Loucy (cell line): ENCODE measurements around the gene INPP4A.

Experiments used
- H2AFZ ChIP-seq: fragments of 200-600 bp; sonication (generic); 2 replicates; pipeline ENCODE4 v1.6.0; 2016; ENCODE audit warnings: antibody characterized with exemption, mild to moderate bottlenecking, low read length, moderate library complexity
- H3F3A ChIP-seq: fragments of 200-600 bp; 2 replicates; pipeline ENCODE4 v1.6.0; 2016; ENCODE audit warnings: antibody characterized with exemption, low read depth, mild to moderate bottlenecking
- H3K27me3 ChIP-seq: fragments of 200-600 bp; sonication (generic); 2 replicates; pipeline ENCODE4 v1.6.1; 2014; ENCODE audit warnings: low read length, mild to moderate bottlenecking; ENCODE audit not compliant: insufficient read depth, poor library complexity, severe bottlenecking
- H3K36me3 ChIP-seq: fragments of 200-600 bp; sonication (generic); 2 replicates; pipeline ENCODE4 v1.6.1; 2016; ENCODE audit warnings: low read length; ENCODE audit not compliant: insufficient read depth
- H3K4me1 ChIP-seq: fragments of 200-600 bp; sonication (generic); 2 replicates; pipeline ENCODE4 v1.5.1; 2014; ENCODE audit warnings: low read length, mild to moderate bottlenecking; ENCODE audit not compliant: insufficient read depth, poor library complexity, severe bottlenecking
- H3K4me2 ChIP-seq: fragments of 200-600 bp; sonication (generic); 2 replicates; pipeline ENCODE4 v1.6.0; 2014; ENCODE audit warnings: antibody characterized with exemption, low read length, low read depth, mild to moderate bottlenecking; ENCODE audit not compliant: poor library complexity, severe bottlenecking
- H3K4me3 ChIP-seq: fragments of 200-600 bp; sonication (generic); 2 replicates; pipeline ENCODE4 v1.5.1; 2014; ENCODE audit warnings: low read length, mild to moderate bottlenecking, mixed read lengths; ENCODE audit not compliant: poor library complexity, severe bottlenecking
- H3K79me2 ChIP-seq: fragments of 200-600 bp; sonication (generic); 2 replicates; pipeline ENCODE4 v1.6.1; 2014; ENCODE audit warnings: low read length; ENCODE audit not compliant: insufficient read depth
- H3K9ac ChIP-seq: fragments of 200-600 bp; sonication (generic); 2 replicates; pipeline ENCODE4 v1.6.0; 2014; ENCODE audit warnings: mild to moderate bottlenecking, low read depth, low read length, moderate library complexity; ENCODE audit not compliant: poor library complexity, severe bottlenecking
- H3K9me2 ChIP-seq: fragments of 200-600 bp; sonication (generic); replicated peaks from 2 replicates; pipeline ENCODE4 v1.6.1; 2016; ENCODE audit warnings: low read depth, low read length, mixed read lengths
- H3K9me3 ChIP-seq: fragments of 200-600 bp; sonication (generic); 2 replicates; pipeline ENCODE4 v1.6.1; 2014; ENCODE audit warnings: mild to moderate bottlenecking, antibody characterized with exemption, low read length, low read depth; ENCODE audit not compliant: insufficient read depth
- H4K20me1 ChIP-seq: fragments of 200-600 bp; sonication (generic); 2 replicates; pipeline ENCODE4 v1.6.0; 2014; ENCODE audit warnings: antibody characterized with exemption, low read length, mild to moderate bottlenecking; ENCODE audit not compliant: insufficient read depth, poor library complexity, severe bottlenecking
- CTCF ChIP-seq: fragments of 200-600 bp; sonication (generic); conservative IDR thresholded peaks from 2 replicates; pipeline ENCODE4 v1.5.1; 2014; ENCODE audit warnings: mild to moderate bottlenecking, antibody characterized with exemption, low read length
- EZH2phosphoT487 ChIP-seq: fragments of 200-600 bp; IDR thresholded peaks from 2 replicates; pipeline ENCODE4 v1.6.1; 2018; ENCODE audit warnings: antibody characterized with exemption, mild to moderate bottlenecking, moderate library complexity, borderline replicate concordance

Gene INPP4A

GRCh38 chr2:98614024-98614739 is 169.5 kb downstream of the INPP4A start:
- Histone ChIP-seq H3K27me3 (no peaks in the 10 kb centered on the region), H3K36me3 (peaks cover 17% of the 10 kb centered on the region; the same call in 1 of the 2 replicates), H3K9me3 (no peaks in the 10 kb centered on the region), H3F3A (no peaks in the 10 kb centered on the region), H3K4me1 (peaks cover 17% of the 10 kb centered on the region), H3K9ac (no peak overlapping the region), H4K20me1 (peaks cover 11% of the 10 kb centered on the region), H2AFZ (no peak overlapping the region), H3K4me3 (no peak overlapping the region), H3K4me2 (peak overlapping the region; percentile 1), H3K9me2 (no peaks in the 10 kb centered on the region), H3K79me2 (peaks cover 40% of the 10 kb centered on the region)
- TF ChIP-seq EZH2phosphoT487 (no peak), CTCF (no peak)

DNA sequence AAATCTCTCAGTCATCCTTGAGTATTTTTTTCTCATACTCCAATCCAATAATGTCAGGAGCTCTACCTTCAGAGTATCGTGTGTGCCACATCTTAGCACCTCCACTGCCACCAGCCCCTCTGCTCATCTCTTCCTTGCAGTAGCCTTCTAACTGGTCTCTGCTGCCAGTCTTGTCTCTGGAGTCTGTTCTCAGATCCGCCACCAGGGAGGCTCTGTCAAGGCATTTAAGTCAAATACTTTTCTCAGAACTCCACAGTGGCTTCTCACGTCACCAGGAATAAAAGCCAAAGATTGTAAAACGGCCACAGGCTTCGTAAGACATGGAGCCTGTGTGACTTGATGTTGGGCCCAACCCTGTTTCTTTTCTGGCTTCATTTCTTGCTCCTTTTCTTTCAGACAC is 170.8 kb downstream of the INPP4A start:
- H2AFZ ChIP-seq, result no peak overlapping the region
- peaks cover 27% of the 10 kb centered on the region for H3K79me2 ChIP-seq
- peaks cover 4% of the 10 kb centered on the region for H4K20me1 ChIP-seq
- TF ChIP-seq EZH2phosphoT487 (no peak), CTCF (peak; percentile 38; the same call in 1 of the 2 replicates)
- no peak overlapping the region for H3K4me3 ChIP-seq
- no peaks in the 10 kb centered on the region for H3K9me2 ChIP-seq
- H3K4me2 ChIP-seq, result no peak overlapping the region
- H3K36me3 ChIP-seq, result peaks cover 17% of the 10 kb centered on the region; the same call in 1 of the 2 replicates
- H3K9me3 ChIP-seq, result no peaks in the 10 kb centered on the region
- no peaks in the 10 kb centered on the region for H3K27me3 ChIP-seq
- peaks cover 4% of the 10 kb centered on the region for H3K4me1 ChIP-seq
- H3K9ac ChIP-seq, result no peak overlapping the region
- H3F3A ChIP-seq, result no peaks in the 10 kb centered on the region

DNA sequence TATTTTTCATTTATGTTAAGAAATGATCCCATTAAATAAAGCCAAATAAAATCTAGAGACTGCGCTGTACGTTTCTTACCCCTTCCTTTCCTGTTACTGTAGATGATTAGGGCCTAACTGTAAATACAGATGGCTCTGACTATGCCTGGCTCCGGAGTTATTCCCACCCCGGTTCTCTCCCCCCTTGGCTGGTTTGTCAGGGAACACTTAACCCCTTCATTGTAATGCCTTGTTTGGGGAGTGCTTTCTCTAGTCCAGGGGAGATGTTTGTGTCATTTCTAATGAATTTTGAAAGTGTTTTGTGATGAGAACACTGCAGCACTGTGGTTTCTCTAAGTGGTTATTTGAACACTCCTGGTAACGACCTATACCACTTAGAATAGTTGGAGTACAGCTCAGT is 172.5 kb downstream of the INPP4A start:
- TF ChIP-seq EZH2phosphoT487 (no peak), CTCF (no peak)
- Histone ChIP-seq H3K27me3 (no peaks in the 10 kb centered on the region), H3K9me2 (no peaks in the 10 kb centered on the region), H3K9ac (no peak overlapping the region), H3K4me1 (peaks cover 2% of the 10 kb centered on the region), H3K79me2 (peaks cover 15% of the 10 kb centered on the region; the same call in 1 of the 2 replicates), H3F3A (no peaks in the 10 kb centered on the region), H2AFZ (no peak overlapping the region), H3K36me3 (peaks cover 17% of the 10 kb centered on the region; the same call in 1 of the 2 replicates), H3K4me3 (no peak overlapping the region), H3K4me2 (no peak overlapping the region), H3K9me3 (no peaks in the 10 kb centered on the region), H4K20me1 (no peaks in the 10 kb centered on the region)
